Measurements from ENCODE around the gene LRRC75B. TPM values are rescaled to one million over a fixed set of nuclear protein-coding genes. Genes with fewer than 3 reads are reported as not detected.

Gene LRRC75B
- total RNA-seq, 4 donors from 2014 or later, result 4.0 to 20.4 (median 7.8) TPM

DNA sequence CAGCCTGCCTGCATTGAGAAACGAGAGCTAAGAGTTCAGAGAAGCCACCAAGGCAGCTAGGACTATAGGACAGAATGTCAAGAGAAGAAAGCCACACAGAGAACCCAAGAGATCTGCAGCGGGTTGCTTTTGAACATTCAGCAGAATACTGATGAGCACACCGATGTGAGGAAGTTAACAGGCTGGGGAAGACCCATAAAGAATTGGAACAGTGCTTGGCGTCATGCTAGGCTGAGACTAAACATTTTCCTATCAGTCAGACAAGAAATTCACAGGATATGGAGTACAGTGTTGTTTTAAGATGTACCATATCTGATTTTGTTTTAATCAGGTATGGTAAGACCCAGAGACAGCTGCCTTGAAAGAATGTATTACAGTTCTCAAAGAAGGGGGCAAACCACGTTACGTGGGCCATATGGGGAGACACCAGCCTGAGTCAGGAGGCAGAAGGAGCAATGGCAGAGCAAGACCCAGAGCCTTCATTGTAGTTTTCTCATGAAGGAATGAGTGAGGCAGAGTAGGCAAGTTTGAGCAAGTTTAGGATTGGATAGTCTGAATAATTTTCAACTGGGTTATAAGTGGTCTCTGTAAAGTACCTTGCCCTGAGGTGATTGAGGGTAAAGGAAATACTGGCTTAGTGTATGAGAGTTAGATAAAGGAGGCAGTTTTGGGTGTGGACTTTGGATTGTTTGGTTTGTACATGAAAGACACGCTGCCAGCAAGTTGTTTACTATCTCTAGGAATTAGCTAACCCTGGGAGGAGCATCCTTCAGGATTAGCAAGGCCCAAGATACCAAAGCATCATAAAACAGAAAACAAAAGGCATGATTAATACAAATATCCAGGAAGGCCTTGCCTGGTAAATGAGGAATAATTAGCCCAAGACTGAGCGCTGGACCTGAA, 14.3 kb downstream of the LRRC75B start:
- H3K36me3 ChIP-seq, result peaks cover 0 to 32% (median 0%) of the 10 kb centered on the region in 3 donors
- no peak for TF ChIP-seq POLR2A (IDR thresholded peaks at IDR 0.05)
- TF ChIP-seq, protein P1, sequence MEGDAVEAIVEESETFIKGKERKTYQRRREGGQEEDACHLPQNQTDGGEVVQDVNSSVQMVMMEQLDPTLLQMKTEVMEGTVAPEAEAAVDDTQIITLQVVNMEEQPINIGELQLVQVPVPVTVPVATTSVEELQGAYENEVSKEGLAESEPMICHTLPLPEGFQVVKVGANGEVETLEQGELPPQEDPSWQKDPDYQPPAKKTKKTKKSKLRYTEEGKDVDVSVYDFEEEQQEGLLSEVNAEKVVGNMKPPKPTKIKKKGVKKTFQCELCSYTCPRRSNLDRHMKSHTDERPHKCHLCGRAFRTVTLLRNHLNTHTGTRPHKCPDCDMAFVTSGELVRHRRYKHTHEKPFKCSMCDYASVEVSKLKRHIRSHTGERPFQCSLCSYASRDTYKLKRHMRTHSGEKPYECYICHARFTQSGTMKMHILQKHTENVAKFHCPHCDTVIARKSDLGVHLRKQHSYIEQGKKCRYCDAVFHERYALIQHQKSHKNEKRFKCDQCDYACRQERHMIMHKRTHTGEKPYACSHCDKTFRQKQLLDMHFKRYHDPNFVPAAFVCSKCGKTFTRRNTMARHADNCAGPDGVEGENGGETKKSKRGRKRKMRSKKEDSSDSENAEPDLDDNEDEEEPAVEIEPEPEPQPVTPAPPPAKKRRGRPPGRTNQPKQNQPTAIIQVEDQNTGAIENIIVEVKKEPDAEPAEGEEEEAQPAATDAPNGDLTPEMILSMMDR (IDR thresholded peaks at IDR 0.05), result no peak
- DNase-seq, result no peak
- no peaks in the 10 kb centered on the region for H3K9me3 ChIP-seq
- intact Hi-C loops (cut with DNase I), result no loop called here
- no peak overlapping the region for H3K4me3 ChIP-seq
- peak overlapping the region; percentile 68 to 79 (median 73) for H3K27ac ChIP-seq
- no peaks in the 10 kb centered on the region for H3K27me3 ChIP-seq
- whole genome bisulfite sequencing, 2 donors, result 50 to 54% methylated on average over 8 of the region's 8 CpGs
- H3K4me1 ChIP-seq, result peaks cover 12 to 68% (median 43%) of the 10 kb centered on the region in 3 donors

DNA sequence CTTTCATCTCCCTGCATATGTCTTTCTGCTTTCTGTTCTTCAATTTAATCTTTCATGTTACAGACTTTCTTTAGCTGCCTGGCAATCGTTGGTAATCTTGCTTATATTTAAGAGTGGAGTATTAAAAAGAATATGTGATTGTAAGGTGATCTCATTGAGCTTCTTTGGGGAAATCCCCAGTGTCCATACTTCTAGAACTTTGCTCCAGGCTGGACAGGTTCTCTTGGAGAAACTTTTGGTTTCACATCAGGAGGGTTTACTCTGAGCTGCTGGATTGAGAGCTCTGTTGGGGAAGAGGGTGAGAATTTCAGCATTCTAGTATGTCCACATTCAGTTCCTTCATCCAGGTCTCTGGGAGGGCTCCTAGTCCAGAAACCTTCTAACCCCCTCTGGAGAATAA, 16.1 kb downstream of the LRRC75B start:
- no peak for TF ChIP-seq POLR2A (IDR thresholded peaks at IDR 0.05)
- TF ChIP-seq, protein P1 (IDR thresholded peaks at IDR 0.05), result no peak
- peaks cover 0 to 51% (median 0%) of the 10 kb centered on the region in 3 donors for H3K36me3 ChIP-seq
- intact Hi-C loops (cut with DNase I), result no loop called here
- H3K4me3 ChIP-seq, result no peak overlapping the region
- no peak overlapping the region for H3K27ac ChIP-seq
- peaks cover 7 to 50% (median 27%) of the 10 kb centered on the region in 3 donors for H3K4me1 ChIP-seq
- no peaks in the 10 kb centered on the region for H3K9me3 ChIP-seq
- 52 to 58% methylated on average over 1 of the region's 1 CpG for WGBS, 2 donors
- no peaks in the 10 kb centered on the region for H3K27me3 ChIP-seq
- DNase-seq, result no peak

DNA sequence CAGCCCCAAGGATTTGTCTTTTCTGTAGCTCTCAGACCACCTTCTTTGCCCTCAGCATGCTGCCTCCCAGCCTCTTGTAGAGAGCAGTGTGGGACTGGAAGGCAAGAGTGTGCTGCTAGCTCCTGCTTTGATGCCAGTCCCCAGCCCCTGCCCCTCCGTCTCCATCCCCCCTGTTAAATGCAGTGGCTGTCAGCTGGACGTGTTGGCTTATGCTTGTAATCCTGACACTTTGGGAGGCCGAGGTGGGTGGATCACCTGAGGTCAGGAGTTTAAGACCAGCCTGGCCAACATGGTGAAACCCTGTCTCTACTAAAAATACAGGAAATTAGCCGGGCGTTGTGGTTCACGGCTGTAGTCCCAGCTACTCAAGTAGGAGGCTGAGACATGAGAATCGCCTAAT, 21.6 kb downstream of the LRRC75B start:
- Histone ChIP-seq H3K36me3 (peaks cover 14 to 99% (median 31%) of the 10 kb centered on the region in 3 donors), H3K9me3 (no peaks in the 10 kb centered on the region), H3K4me1 (peaks cover 0 to 11% (median 0%) of the 10 kb centered on the region in 3 donors), H3K27ac (no peak overlapping the region), H3K4me3 (no peak overlapping the region), H3K27me3 (no peaks in the 10 kb centered on the region)
- DNase-seq, result no peak
- TF ChIP-seq, protein P1 (IDR thresholded peaks at IDR 0.05), result no peak
- no peak for TF ChIP-seq POLR2A (IDR thresholded peaks at IDR 0.05)
- intact Hi-C loops (cut with DNase I), result no loop called here
- WGBS, 2 donors, result 90 to 98% methylated on average over 5 to 6 of the region's 7 CpGs

DNA sequence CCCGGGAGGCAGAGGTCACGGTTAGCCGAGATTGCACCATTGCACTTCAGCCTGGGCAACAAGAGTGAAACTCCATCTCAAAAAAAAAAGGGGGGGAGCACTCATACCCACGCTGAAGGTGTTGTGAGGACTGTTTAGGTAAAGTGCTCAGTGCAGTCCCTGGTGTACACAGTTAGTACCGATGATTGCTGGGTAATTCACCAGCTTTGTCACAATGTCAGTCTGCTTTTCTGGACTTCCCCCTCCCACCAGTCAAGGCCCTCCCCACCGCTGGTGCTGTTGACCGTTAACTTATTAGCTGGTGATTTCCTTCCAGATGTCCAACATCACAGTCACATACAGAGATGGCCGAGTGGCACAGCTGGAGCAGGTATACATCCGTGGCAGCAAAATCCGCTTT, 25.2 kb downstream of the LRRC75B start:
- Histone ChIP-seq H3K4me3 (no peak overlapping the region), H3K9me3 (no peaks in the 10 kb centered on the region), H3K27me3 (no peaks in the 10 kb centered on the region), H3K36me3 (peaks cover 14 to 90% (median 31%) of the 10 kb centered on the region in 3 donors), H3K4me1 (peaks cover 0 to 44% (median 9%) of the 10 kb centered on the region in 3 donors), H3K27ac (no peak overlapping the region)
- no peak for TF ChIP-seq POLR2A (IDR thresholded peaks at IDR 0.05)
- TF ChIP-seq, protein P1 (IDR thresholded peaks at IDR 0.05), result no peak
- intact Hi-C loops (cut with DNase I), result no loop called here
- DNase-seq, result no peak
- 68 to 80% methylated on average over 9 to 10 of the region's 10 CpGs for WGBS, 2 donors

DNA sequence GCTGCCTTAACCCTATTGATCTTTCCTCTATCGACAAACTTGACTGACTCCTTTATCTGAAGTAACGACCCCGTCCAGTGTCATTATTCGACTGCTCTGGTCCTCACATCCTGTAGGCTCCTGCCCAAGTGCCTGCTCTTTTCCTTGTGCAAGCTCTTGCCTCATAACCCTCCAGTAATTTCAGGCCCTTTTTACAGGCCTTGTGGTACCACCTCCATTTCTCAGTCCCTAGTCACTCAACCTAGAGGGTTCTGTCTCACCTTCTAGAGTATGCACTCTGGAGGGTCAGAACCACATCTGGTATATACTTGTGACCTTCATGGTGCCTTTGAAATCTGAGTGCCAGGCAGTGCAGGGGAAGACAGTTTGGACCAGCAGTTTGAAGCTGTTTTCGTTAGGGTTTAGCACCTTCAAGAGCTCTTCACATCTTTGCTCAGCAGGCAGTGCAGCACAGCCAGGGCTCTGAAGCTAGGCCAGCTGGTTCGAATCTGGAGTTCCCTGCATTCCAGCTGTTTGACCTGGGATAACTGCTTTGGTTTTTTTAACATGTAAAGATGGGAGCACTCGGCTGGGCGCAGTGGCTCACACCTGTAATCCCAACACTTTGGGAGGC, 25.9 kb downstream of the LRRC75B start:
- no peaks in the 10 kb centered on the region for H3K9me3 ChIP-seq
- H3K4me3 ChIP-seq, result no peak overlapping the region
- intact Hi-C loops (cut with DNase I), result no loop called here
- H3K27ac ChIP-seq, result no peak overlapping the region
- peaks cover 0 to 50% (median 13%) of the 10 kb centered on the region in 3 donors for H3K4me1 ChIP-seq
- WGBS, 2 donors, result 67 to 78% methylated on average over 4 to 8 of the region's 8 CpGs
- H3K27me3 ChIP-seq, result no peaks in the 10 kb centered on the region
- peaks cover 14 to 90% (median 31%) of the 10 kb centered on the region in 3 donors for H3K36me3 ChIP-seq
- no peak for TF ChIP-seq POLR2A (IDR thresholded peaks at IDR 0.05)
- TF ChIP-seq, protein P1 (IDR thresholded peaks at IDR 0.05), result no peak
- no peak for DNase-seq

Data from esophagus squamous epithelium (tissue), 5 donors.